HCT116 (cell line): ENCODE data around the gene FRMD3.

Experiments
- CEBPB ChIP-seq: IDR thresholded peaks from 2 replicates; pipeline ENCODE4 v1.6.1; 2012; ENCODE audit warnings: low read depth
- CTCF ChIP-seq, 3 experiments: fragments of 200-600 bp in 1 of 3; sonication (generic) in 1 of 3; IDR thresholded peaks in 2 of 3; conservative IDR thresholded peaks in 1 of 3; 2 replicates each; pipeline ENCODE4 v1.5.1; 2012 to 2017; ENCODE audit warnings: low read depth in 2 of 3, low read length in 2 of 3, antibody characterized with exemption in 1 of 3, borderline replicate concordance in 1 of 3, control low read depth in 1 of 3, mild to moderate bottlenecking in 1 of 3, mixed read lengths in 1 of 3, mixed run types in 1 of 3, moderate library complexity in 1 of 3; ENCODE audit not compliant: insufficient read depth in 1 of 3
- ELF1 ChIP-seq: IDR thresholded peaks from 2 replicates; pipeline ENCODE4 v1.6.1; 2012; ENCODE audit warnings: low read depth, borderline replicate concordance
- EZH2 ChIP-seq: fragments of 200-600 bp; sonication (generic); IDR thresholded peaks from 2 replicates; pipeline ENCODE4 v1.6.1; 2017; ENCODE audit warnings: antibody characterized with exemption, mixed run types
- EZH2phosphoT487 ChIP-seq: fragments of 200-600 bp; IDR thresholded peaks from 2 replicates; pipeline ENCODE4 v1.6.1; 2018; ENCODE audit warnings: antibody characterized with exemption, borderline replicate concordance
- JUND ChIP-seq: IDR thresholded peaks from 2 replicates; pipeline ENCODE4 v1.6.1; 2012
- MAX ChIP-seq: IDR thresholded peaks from 2 replicates; pipeline ENCODE4 v1.6.1; 2012
- POLR2A ChIP-seq: IDR thresholded peaks from 2 replicates; pipeline ENCODE4 v1.7.0; 2011; ENCODE audit warnings: borderline replicate concordance; ENCODE audit not compliant: insufficient read depth, insufficient read length; ENCODE audit errors: extremely low read depth
- POLR2AphosphoS5 ChIP-seq: IDR thresholded peaks from 2 replicates; pipeline ENCODE4 v1.6.1; 2011; ENCODE audit warnings: mild to moderate bottlenecking, low read depth, low read length, moderate library complexity
- RAD21 ChIP-seq: IDR thresholded peaks from 2 replicates; pipeline ENCODE4 v1.6.1; 2012; ENCODE audit warnings: low read depth, mild to moderate bottlenecking
- REST ChIP-seq: IDR thresholded peaks from 2 replicates; pipeline ENCODE4 v1.6.1; 2012; ENCODE audit warnings: low read depth
- ZNF274 ChIP-seq: fragments of 200-500 bp; sonication (Bioruptor generic); IDR thresholded peaks from 2 replicates; pipeline ENCODE4 v1.6.1; 2014; ENCODE audit warnings: mild to moderate bottlenecking, low read depth, low read length, inconsistent platforms

GRCh38 chr9:83479765-83480164, 58.4 kb downstream of the FRMD3 start:
- TF ChIP-seq POLR2A, result no peak
- TF ChIP-seq CTCF (IDR thresholded peaks at IDR 0.05 in 2 of 3, conservative IDR thresholded peaks at IDR 0.05 in 1 of 3; ENCODE audit: borderline replicate concordance in 1 of 3, insufficient read depth in 1 of 3, low read depth in 2 of 3, low read length in 2 of 3), result no peak
- TF ChIP-seq CEBPB, result no peak
- no peak for TF ChIP-seq EZH2phosphoT487
- no peak for TF ChIP-seq ZNF274
- no peak for TF ChIP-seq MAX
- TF ChIP-seq RAD21, result no peak
- no peak for TF ChIP-seq ELF1
- TF ChIP-seq REST, result no peak
- TF ChIP-seq JUND, result no peak
- TF ChIP-seq EZH2, result no peak
- no peak for TF ChIP-seq POLR2AphosphoS5
